Neural progenitor cell (in vitro differentiated cells): Measurements from ENCODE around the gene APOC3. TPM values are rescaled to one million over a fixed set of nuclear protein-coding genes. Genes with fewer than 3 reads are reported as not detected.

Experiments used
- DNase-seq: peaks from one replicate; pipeline ENCODE4 v3.0.0-alpha.2; 2016; ENCODE audit warnings: low spot score
- H2AFZ ChIP-seq: fragments of 200-600 bp; sonication (generic); replicated peaks from 2 replicates; pipeline ENCODE4 v1.6.1; 2016; ENCODE audit warnings: antibody characterized with exemption
- H3F3A ChIP-seq: fragments of 200-600 bp; sonication (generic); 2 replicates; pipeline ENCODE4 v1.6.1; 2016; ENCODE audit warnings: antibody characterized with exemption, low read depth
- H3K27ac ChIP-seq: fragments of 200-600 bp; sonication (generic); 2 replicates; pipeline ENCODE4 v1.5.1; 2016; ENCODE audit warnings: mild to moderate bottlenecking
- H3K27me3 ChIP-seq: fragments of 200-600 bp; sonication (generic); 2 replicates; pipeline ENCODE4 v1.6.1; 2016; ENCODE audit warnings: mild to moderate bottlenecking, moderate library complexity
- H3K36me3 ChIP-seq: fragments of 200-600 bp; sonication (generic); 2 replicates; pipeline ENCODE4 v1.5.1; 2016
- H3K4me1 ChIP-seq: fragments of 200-600 bp; sonication (generic); 2 replicates; pipeline ENCODE4 v1.6.1; 2016; ENCODE audit warnings: mixed run types
- H3K4me2 ChIP-seq: fragments of 200-600 bp; sonication (generic); 2 replicates; pipeline ENCODE4 v1.6.1; 2016
- H3K4me3 ChIP-seq: fragments of 200-600 bp; sonication (generic); 2 replicates; pipeline ENCODE4 v1.5.1; 2016
- H3K79me2 ChIP-seq: fragments of 200-600 bp; sonication (generic); 2 replicates; pipeline ENCODE4 v1.6.1; 2016; ENCODE audit warnings: low read depth
- H3K9ac ChIP-seq: fragments of 200-600 bp; sonication (generic); 2 replicates; pipeline ENCODE4 v1.6.1; 2016
- H3K9me3 ChIP-seq: fragments of 200-600 bp; sonication (generic); 2 replicates; pipeline ENCODE4 v1.5.1; 2016; ENCODE audit warnings: low read depth
- H4K20me1 ChIP-seq: fragments of 200-600 bp; sonication (generic); 2 replicates; pipeline ENCODE4 v1.6.1; 2016; ENCODE audit warnings: low read depth
- H3K27ac Mint-ChIP-seq: 3 replicates; pipeline ENCODE4 v1.8.0; 2021; ENCODE audit warnings: mixed read lengths
- H3K27me3 Mint-ChIP-seq: 2 replicates; pipeline ENCODE4 v1.8.0; 2022; ENCODE audit warnings: low read depth, mild to moderate bottlenecking, inconsistent platforms, moderate library complexity, mixed read lengths; ENCODE audit not compliant: insufficient read depth
- H3K36me3 Mint-ChIP-seq: 3 replicates; pipeline ENCODE4 v1.8.0; 2021; ENCODE audit warnings: mixed read lengths
- H3K4me1 Mint-ChIP-seq: 3 replicates; pipeline ENCODE4 v1.8.0; 2021; ENCODE audit warnings: mixed read lengths
- H3K4me3 Mint-ChIP-seq: 3 replicates; pipeline ENCODE4 v1.8.0; 2021; ENCODE audit warnings: mild to moderate bottlenecking, moderate library complexity, mixed read lengths
- H3K9me3 Mint-ChIP-seq: 3 replicates; pipeline ENCODE4 v1.8.0; 2020; ENCODE audit warnings: mixed read lengths
- EZH2 ChIP-seq: fragments of 200-600 bp; sonication (generic); IDR thresholded peaks from 2 replicates; pipeline ENCODE4 v1.6.1; 2017; ENCODE audit warnings: antibody characterized with exemption, mild to moderate bottlenecking, moderate library complexity
- EZH2phosphoT487 ChIP-seq: fragments of 200-600 bp; sonication (generic); IDR thresholded peaks from 2 replicates; pipeline ENCODE4 v1.6.1; 2017; ENCODE audit warnings: antibody characterized with exemption
- total RNA-seq: library from RNA; depleted of rRNA; stranded (reverse); fragments of >200 nt; gene quantifications from 2 replicates; pipeline ENCODE4 v1.2.3, GENCODE V29; 2015; ENCODE audit warnings: low replicate concordance
- TF ChIP-seq, protein P1 (sequence below): fragments of 200-600 bp; sonication (generic); IDR thresholded peaks from 2 replicates; pipeline ENCODE4 v1.5.1; 2017; ENCODE audit warnings: antibody characterized with exemption, mild to moderate bottlenecking

Gene APOC3
- total RNA-seq, 1 donor from 2014 or later, result not detected

DNA sequence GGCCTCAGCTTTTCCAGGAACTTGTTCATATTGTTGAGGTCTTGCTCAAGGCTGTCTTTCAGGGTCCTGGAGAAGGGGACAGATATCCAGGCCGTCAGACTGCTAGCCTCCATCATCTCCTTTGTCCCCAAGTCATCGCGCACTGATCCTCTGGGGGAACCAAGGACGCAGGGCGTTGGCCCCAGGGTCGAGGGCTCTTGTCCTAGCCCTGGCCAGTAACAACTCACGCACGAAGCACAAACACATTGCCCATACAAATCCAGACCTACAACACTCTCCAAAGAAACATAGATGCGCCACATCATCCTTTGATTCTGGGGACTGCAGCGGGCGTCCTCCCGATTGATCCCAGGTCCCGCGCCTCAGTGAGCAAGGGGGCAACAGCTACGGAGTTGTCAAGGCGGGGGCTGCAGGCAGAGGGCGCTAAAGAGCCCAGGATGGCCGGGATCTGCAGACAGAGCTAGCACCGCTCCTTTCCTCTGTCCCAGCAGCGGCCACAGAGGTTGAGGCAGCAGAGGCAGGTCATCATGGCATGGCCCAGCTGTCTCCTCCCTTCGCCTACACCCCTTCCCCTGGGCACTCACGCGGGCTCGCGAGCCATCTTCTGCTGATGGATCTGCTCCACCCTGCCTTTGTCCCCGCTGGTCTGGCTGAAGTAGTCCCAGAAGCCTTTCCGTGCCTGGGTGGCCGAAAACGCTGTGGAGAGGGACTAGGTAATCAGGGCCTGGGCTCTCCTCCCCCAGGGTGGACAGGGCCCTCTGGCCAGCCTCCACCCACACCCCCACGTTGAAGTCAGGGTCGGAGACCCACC is 38.5 kb upstream of the APOC3 start:
- peak overlapping the region; percentile 68 for H3K4me3 Mint-ChIP-seq
- no peak overlapping the region for H3K4me2 ChIP-seq

DNA sequence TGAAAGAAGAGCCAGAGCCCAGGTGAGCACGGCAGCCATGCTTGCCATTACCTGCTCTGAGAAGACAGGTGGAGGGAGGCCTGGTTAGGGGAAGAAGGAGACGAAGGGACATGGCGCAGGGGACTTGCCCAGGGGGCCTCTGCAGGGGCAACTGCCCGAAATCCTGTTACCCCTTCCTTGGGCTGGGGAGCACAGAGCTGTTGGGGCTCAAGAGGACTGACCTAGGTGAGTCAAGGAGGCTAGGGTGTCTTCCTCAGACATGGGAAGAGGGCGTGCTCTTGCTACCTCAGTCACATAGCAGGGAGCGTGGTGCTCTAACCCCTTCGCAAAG is 37.9 kb upstream of the APOC3 start, which contains the start of gene APOA5:
Gene APOA5 (minus strand): TSS at position 67 of the 331 bp plus-strand sequence. CDS start 19 bp downstream, at position 48.
- Histone ChIP-seq H3K27ac (no peak within 1 kb of the TSS), H3K9ac (no peak within 1 kb of the TSS), H3K4me3 (no peak within 1 kb of the TSS), H2AFZ (peak within 1 kb of the TSS; percentile 94), H3F3A (no peaks in the 10 kb centered on the region), H3K79me2 (peaks cover 10% of the 10 kb centered on the region), H3K4me1 (peaks cover 5% of the 10 kb centered on the region), H3K9me3 (no peaks in the 10 kb centered on the region), H3K36me3 (no peaks in the 10 kb centered on the region), H3K27me3 (peaks cover 11% of the 10 kb centered on the region), H3K4me2 (no peak within 1 kb of the TSS), H4K20me1 (no peaks in the 10 kb centered on the region)
- H3K9me3 Mint-ChIP-seq, result peaks cover under 1% of the 10 kb centered on the region
- peaks cover 12% of the 10 kb centered on the region for H3K4me1 Mint-ChIP-seq
- TF ChIP-seq, protein P1, sequence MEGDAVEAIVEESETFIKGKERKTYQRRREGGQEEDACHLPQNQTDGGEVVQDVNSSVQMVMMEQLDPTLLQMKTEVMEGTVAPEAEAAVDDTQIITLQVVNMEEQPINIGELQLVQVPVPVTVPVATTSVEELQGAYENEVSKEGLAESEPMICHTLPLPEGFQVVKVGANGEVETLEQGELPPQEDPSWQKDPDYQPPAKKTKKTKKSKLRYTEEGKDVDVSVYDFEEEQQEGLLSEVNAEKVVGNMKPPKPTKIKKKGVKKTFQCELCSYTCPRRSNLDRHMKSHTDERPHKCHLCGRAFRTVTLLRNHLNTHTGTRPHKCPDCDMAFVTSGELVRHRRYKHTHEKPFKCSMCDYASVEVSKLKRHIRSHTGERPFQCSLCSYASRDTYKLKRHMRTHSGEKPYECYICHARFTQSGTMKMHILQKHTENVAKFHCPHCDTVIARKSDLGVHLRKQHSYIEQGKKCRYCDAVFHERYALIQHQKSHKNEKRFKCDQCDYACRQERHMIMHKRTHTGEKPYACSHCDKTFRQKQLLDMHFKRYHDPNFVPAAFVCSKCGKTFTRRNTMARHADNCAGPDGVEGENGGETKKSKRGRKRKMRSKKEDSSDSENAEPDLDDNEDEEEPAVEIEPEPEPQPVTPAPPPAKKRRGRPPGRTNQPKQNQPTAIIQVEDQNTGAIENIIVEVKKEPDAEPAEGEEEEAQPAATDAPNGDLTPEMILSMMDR, result no peak
- TF ChIP-seq EZH2phosphoT487 (no peak), EZH2 (no peak)
- peak within 1 kb of the TSS; percentile 68 for H3K4me3 Mint-ChIP-seq
- no peaks in the 10 kb centered on the region for H3K36me3 Mint-ChIP-seq
- DNase-seq, result no peak
- H3K27me3 Mint-ChIP-seq, result peaks cover 6% of the 10 kb centered on the region
- no peak within 1 kb of the TSS for H3K27ac Mint-ChIP-seq

More for the DNA sequence above, 38.5 kb upstream of the APOC3 start:
- Histone ChIP-seq H3K4me3 (no peak overlapping the region), H3K4me1 (peaks cover 5% of the 10 kb centered on the region), H3K36me3 (no peaks in the 10 kb centered on the region), H3K27me3 (peaks cover 11% of the 10 kb centered on the region), H3K27ac (no peak overlapping the region), H3K9ac (no peak overlapping the region), H4K20me1 (no peaks in the 10 kb centered on the region), H3F3A (no peaks in the 10 kb centered on the region), H2AFZ (peak overlapping the region; percentile 94), H3K9me3 (no peaks in the 10 kb centered on the region), H3K79me2 (peaks cover 15% of the 10 kb centered on the region)
- TF ChIP-seq, protein P1, result peak; percentile 93
- no peak for TF ChIP-seq EZH2
- DNase-seq, result peak; percentile 87
- no peak overlapping the region for H3K27ac Mint-ChIP-seq
- H3K9me3 Mint-ChIP-seq, result no peaks in the 10 kb centered on the region
- H3K4me1 Mint-ChIP-seq, result peaks cover 14% of the 10 kb centered on the region
- H3K36me3 Mint-ChIP-seq, result no peaks in the 10 kb centered on the region
- H3K27me3 Mint-ChIP-seq, result peaks cover 6% of the 10 kb centered on the region

DNA sequence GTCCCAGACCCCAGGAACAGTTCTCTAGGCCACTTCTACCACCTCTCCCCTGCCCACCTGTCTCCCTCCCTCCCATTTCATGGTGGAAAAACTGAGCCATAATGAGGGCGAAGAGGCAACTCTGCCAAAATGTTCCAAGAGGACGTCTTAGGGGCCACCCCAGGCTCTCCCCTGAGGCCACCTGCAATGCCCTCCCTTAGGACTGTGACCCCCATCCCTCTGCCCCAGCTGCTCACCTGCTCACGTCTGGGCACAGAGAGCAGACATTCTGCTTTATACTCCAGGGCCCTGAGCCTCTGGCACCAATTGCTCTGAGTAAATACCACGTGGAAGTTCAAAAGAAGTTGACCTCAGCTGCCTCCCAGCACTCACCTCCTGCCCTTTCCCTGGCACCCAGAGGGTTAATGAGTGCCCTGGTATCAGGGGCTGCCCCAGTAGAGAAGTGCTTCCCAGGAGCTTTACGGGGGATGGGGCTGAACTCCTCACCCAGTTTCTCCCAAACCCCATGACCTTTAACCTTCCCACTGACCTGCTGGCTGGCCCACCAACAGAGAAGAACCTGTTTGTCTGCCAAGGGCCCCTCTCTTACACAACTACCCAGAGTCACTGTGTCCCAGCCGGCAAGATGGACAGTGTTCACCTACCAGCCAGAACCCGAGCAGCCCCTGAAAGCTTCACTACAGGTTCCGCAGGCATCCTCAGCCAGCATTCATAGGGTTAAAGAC is 37.4 kb upstream of the APOC3 start:
- Histone ChIP-seq H3K27me3 (peaks cover 11% of the 10 kb centered on the region), H3K4me1 (peaks cover 5% of the 10 kb centered on the region), H3F3A (no peaks in the 10 kb centered on the region), H3K79me2 (peaks cover 4% of the 10 kb centered on the region), H3K36me3 (no peaks in the 10 kb centered on the region), H4K20me1 (no peaks in the 10 kb centered on the region), H3K9ac (no peak overlapping the region), H3K4me3 (no peak overlapping the region), H2AFZ (no peak overlapping the region), H3K4me2 (no peak overlapping the region), H3K27ac (no peak overlapping the region), H3K9me3 (no peaks in the 10 kb centered on the region)
- Mint-ChIP-seq H3K27me3 (peaks cover 6% of the 10 kb centered on the region), H3K9me3 (peaks cover 4% of the 10 kb centered on the region), H3K4me3 (no peak overlapping the region), H3K4me1 (peaks cover 7% of the 10 kb centered on the region), H3K36me3 (no peaks in the 10 kb centered on the region), H3K27ac (no peak overlapping the region)
- DNase-seq, result no peak
- no peak for TF ChIP-seq EZH2
- TF ChIP-seq, protein P1, result no peak
- no peak for TF ChIP-seq EZH2phosphoT487
